Caco-2 (cell line): ENCODE measurements around the gene THG1L. TPM values are rescaled to one million over a fixed set of nuclear protein-coding genes. Genes with fewer than 3 reads are reported as not detected.
"Not testable (repeated sequence)": the region's sequence is repeated elsewhere in the genome, so short reads cannot be mapped to it uniquely, and the experiment has no call there.

Experiments used
- BruUV-seq: library from RNA; stranded (reverse); fragments of 400-500 nt; replicated peaks from 2 replicates; lab custom pipeline; 2021; lab: Mats Ljungman, UMichigan
- CTCF ChIA-PET: fragments of 300-600 bp; sonication (Branson Sonifier 250); formaldehyde crosslinking; loops from one replicate; lab custom pipeline; 2022; ENCODE audit warnings: antibody characterized with exemption; lab: Charles Lee
- POLR2A ChIA-PET: fragments of 300-600 bp; sonication (Branson Sonifier 250); formaldehyde crosslinking; loops from one replicate; lab custom pipeline; 2022; ENCODE audit warnings: antibody characterized with exemption; lab: Charles Lee
- DNase-seq, 2 experiments: peaks; one replicate each; pipeline versions ENCODE4 v3.0.0 to v3.0.0-alpha.2; 2020 to 2022
- H3K27me3 ChIP-seq: replicated peaks from 2 replicates; pipeline ENCODE4 v1.6.0; 2011; ENCODE audit warnings: low read length; ENCODE audit not compliant: control insufficient read depth, insufficient read depth
- H3K36me3 ChIP-seq: 2 replicates; pipeline ENCODE4 v1.5.1; 2011; ENCODE audit warnings: low read length; ENCODE audit not compliant: control insufficient read depth, insufficient read depth
- H3K4me1 ChIP-seq: fragments of 250-450 bp; sonication (Bioruptor Pico); 2 replicates; pipeline ENCODE4 v1.5.1; 2020; ENCODE audit warnings: mild to moderate bottlenecking
- H3K4me3 ChIP-seq: 2 replicates; pipeline ENCODE4 v1.5.1; 2011; ENCODE audit warnings: low read depth, mild to moderate bottlenecking, control low read depth, low read length
- H3K9me3 ChIP-seq: fragments of 250-450 bp; sonication (Bioruptor Pico); 2 replicates; pipeline ENCODE4 v1.5.1; 2020; ENCODE audit warnings: mild to moderate bottlenecking, moderate library complexity
- H3K27ac Mint-ChIP-seq: one replicate; pipeline ENCODE4 v1.8.0; 2022; ENCODE audit warnings: mixed read lengths; ENCODE audit not compliant: unreplicated experiment
- H3K27me3 Mint-ChIP-seq: one replicate; pipeline ENCODE4 v1.8.0; 2022; ENCODE audit warnings: mixed read lengths; ENCODE audit not compliant: insufficient read depth, unreplicated experiment
- H3K36me3 Mint-ChIP-seq: one replicate; pipeline ENCODE4 v1.8.0; 2022; ENCODE audit warnings: mild to moderate bottlenecking, mixed read lengths; ENCODE audit not compliant: insufficient read depth, unreplicated experiment
- H3K4me1 Mint-ChIP-seq: one replicate; pipeline ENCODE4 v1.8.0; 2022; ENCODE audit warnings: low read depth, mixed read lengths; ENCODE audit not compliant: unreplicated experiment
- H3K4me3 Mint-ChIP-seq: one replicate; pipeline ENCODE4 v1.8.0; 2022; ENCODE audit warnings: mild to moderate bottlenecking, moderate library complexity, mixed read lengths; ENCODE audit not compliant: unreplicated experiment
- H3K9me3 Mint-ChIP-seq: one replicate; pipeline ENCODE4 v1.8.0; 2022; ENCODE audit warnings: mixed read lengths; ENCODE audit not compliant: unreplicated experiment
- intact Hi-C: fragments of 100-400 bp; cut with micrococcal nuclease; formaldehyde crosslinking; loops from one replicate; pipeline ENCODE4 v1.10.0; 2022; ENCODE audit not compliant: unreplicated experiment
- total RNA-seq: library from RNA; stranded (reverse); gene quantifications from 2 replicates; pipeline ENCODE4 v1.2.3, GENCODE V29; 2022
- TF ChIP-seq, protein P1 (sequence below), 2 experiments: fragments of 200-600 bp in 1 of 2; IDR thresholded peaks; 1 replicate in 1 of 2; 2 replicates in 1 of 2; pipeline versions ENCODE4 v1.5.1 to v1.8.0; 2011 to 2022; ENCODE audit warnings: antibody characterized with exemption in 1 of 2, control low read depth in 1 of 2, inconsistent platforms in 1 of 2, low read depth in 1 of 2, low read length in 1 of 2, mild to moderate bottlenecking in 1 of 2, moderate library complexity in 1 of 2; ENCODE audit not compliant: insufficient read depth in 1 of 2, severe bottlenecking in 1 of 2, unreplicated experiment in 1 of 2

THG1L gene
- total RNA-seq, 1 experiment from 2014 or later, result 19.8 TPM

- Mint-ChIP-seq H3K36me3 (no peaks in the 10 kb centered on the region), H3K27ac (no peak overlapping the region), H3K4me3 (no peak overlapping the region), H3K9me3 (no peaks in the 10 kb centered on the region), H3K4me1 (no peaks in the 10 kb centered on the region), H3K27me3 (no peaks in the 10 kb centered on the region)
- no peaks in the 10 kb centered on the region for H3K9me3 ChIP-seq
- no peaks in the 10 kb centered on the region for H3K27me3 ChIP-seq
- H3K4me3 ChIP-seq, result no peak overlapping the region
- TF ChIP-seq, protein P1, sequence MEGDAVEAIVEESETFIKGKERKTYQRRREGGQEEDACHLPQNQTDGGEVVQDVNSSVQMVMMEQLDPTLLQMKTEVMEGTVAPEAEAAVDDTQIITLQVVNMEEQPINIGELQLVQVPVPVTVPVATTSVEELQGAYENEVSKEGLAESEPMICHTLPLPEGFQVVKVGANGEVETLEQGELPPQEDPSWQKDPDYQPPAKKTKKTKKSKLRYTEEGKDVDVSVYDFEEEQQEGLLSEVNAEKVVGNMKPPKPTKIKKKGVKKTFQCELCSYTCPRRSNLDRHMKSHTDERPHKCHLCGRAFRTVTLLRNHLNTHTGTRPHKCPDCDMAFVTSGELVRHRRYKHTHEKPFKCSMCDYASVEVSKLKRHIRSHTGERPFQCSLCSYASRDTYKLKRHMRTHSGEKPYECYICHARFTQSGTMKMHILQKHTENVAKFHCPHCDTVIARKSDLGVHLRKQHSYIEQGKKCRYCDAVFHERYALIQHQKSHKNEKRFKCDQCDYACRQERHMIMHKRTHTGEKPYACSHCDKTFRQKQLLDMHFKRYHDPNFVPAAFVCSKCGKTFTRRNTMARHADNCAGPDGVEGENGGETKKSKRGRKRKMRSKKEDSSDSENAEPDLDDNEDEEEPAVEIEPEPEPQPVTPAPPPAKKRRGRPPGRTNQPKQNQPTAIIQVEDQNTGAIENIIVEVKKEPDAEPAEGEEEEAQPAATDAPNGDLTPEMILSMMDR (IDR thresholded peaks at IDR 0.05; ENCODE audit: insufficient read depth in 1 of 2, low read depth in 1 of 2, low read length in 1 of 2, severe bottlenecking in 1 of 2, unreplicated experiment in 1 of 2), result no peak
- POLR2A ChIA-PET, result interaction anchor here (1.1 to 1.4 kb wide), 2 partner anchors 12 to 68 kb away, joined by 3 read pairs; partner anchors contain the start of gene THG1L
- BruUV-seq, result no TSS peak
- intact Hi-C loops, result no loop called here
- CTCF ChIA-PET, result interaction anchor here (0.7 to 1.6 kb wide), 5 partner anchors 25 to 391 kb away, joined by 4 to 11 read pairs (median 5); no protein-coding TSS in a partner anchor
- DNase-seq, result no peak
- H3K4me1 ChIP-seq, result no peaks in the 10 kb centered on the region
- no peaks in the 10 kb centered on the region for H3K36me3 ChIP-seq
Observed at GRCh38 chr5:157719245-157719644, 12.0 kb upstream of the THG1L start.

GRCh38 chr5:157721159-157721558 is 10.1 kb upstream of the THG1L start:
- Mint-ChIP-seq H3K36me3 (no peaks in the 10 kb centered on the region), H3K4me1 (no peaks in the 10 kb centered on the region), H3K4me3 (no peak overlapping the region), H3K9me3 (peaks cover 7% of the 10 kb centered on the region), H3K27ac (no peak overlapping the region), H3K27me3 (no peaks in the 10 kb centered on the region)
- H3K9me3 ChIP-seq, result no peaks in the 10 kb centered on the region
- POLR2A ChIA-PET, result no interaction called here
- H3K27me3 ChIP-seq, result no peaks in the 10 kb centered on the region
- CTCF ChIA-PET, result interaction anchor here (0.6 kb wide), 1 partner anchor 21 kb away, joined by 3 read pairs; no protein-coding TSS in a partner anchor
- DNase-seq, result no peak
- TF ChIP-seq, protein P1 (IDR thresholded peaks at IDR 0.05; ENCODE audit: insufficient read depth in 1 of 2, low read depth in 1 of 2, low read length in 1 of 2, severe bottlenecking in 1 of 2, unreplicated experiment in 1 of 2), result no peak
- intact Hi-C loops, result no loop called here
- no peak overlapping the region for H3K4me3 ChIP-seq
- no peaks in the 10 kb centered on the region for H3K36me3 ChIP-seq
- no TSS peak for BruUV-seq
- H3K4me1 ChIP-seq, result no peaks in the 10 kb centered on the region

DNA sequence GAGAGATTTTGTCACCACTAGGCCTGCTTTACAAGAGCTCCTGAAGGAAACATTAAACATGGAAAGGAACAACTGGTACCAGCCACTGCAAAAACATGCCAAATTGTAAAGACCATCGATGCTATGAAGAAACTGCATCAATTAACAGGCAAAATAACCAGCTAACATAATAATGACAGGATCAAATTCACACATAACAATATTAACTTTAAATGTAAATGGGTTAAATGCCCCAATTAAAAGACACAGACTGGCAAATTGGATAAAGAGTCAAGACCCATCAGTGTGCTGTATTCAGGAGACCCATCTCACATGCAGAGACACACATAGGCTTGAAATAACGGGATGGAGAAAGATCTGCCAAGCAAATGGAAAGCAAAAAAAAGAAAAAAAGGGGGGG is 8.3 kb upstream of the THG1L start:
- H3K4me3 Mint-ChIP-seq, POLR2A ChIA-PET, DNase-seq, BruUV-seq, H3K36me3 ChIP-seq, H3K4me1 ChIP-seq, H3K9me3 Mint-ChIP-seq, H3K27me3 Mint-ChIP-seq, H3K4me1 Mint-ChIP-seq, H3K36me3 Mint-ChIP-seq, H3K4me3 ChIP-seq, intact Hi-C loops, CTCF ChIA-PET, H3K27ac Mint-ChIP-seq, H3K27me3 ChIP-seq, H3K9me3 ChIP-seq: not testable (repeated sequence)

DNA sequence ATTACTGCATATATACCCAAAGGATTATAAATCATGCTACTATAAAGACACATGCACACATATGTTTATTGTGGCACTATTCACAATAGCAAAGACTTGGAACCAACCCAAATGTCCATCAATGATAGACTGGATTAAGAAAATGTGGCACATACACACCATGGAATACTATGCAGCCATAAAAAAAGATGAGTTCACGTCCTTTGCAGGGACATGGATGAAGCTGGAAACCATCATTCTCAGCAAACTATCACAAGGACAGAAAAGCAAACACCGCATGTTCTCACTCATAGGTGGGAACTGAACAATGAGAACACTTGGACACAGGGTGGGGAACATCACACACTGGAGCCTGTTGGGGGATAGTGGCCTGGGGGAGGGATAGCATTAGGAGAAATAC is 4.6 kb upstream of the THG1L start:
- H3K36me3 ChIP-seq, BruUV-seq, H3K27me3 ChIP-seq, CTCF ChIA-PET, H3K9me3 Mint-ChIP-seq, H3K4me1 Mint-ChIP-seq, H3K9me3 ChIP-seq, H3K4me3 ChIP-seq, H3K27ac Mint-ChIP-seq, H3K27me3 Mint-ChIP-seq, H3K36me3 Mint-ChIP-seq, POLR2A ChIA-PET, DNase-seq, H3K4me3 Mint-ChIP-seq, intact Hi-C loops, H3K4me1 ChIP-seq: not testable (repeated sequence)

GRCh38 chr5:157727858-157728257 is 3.4 kb upstream of the THG1L start:
- H3K27me3 Mint-ChIP-seq, H3K9me3 ChIP-seq, POLR2A ChIA-PET, DNase-seq, H3K9me3 Mint-ChIP-seq, intact Hi-C loops, H3K36me3 ChIP-seq, H3K27me3 ChIP-seq, H3K27ac Mint-ChIP-seq, H3K4me1 ChIP-seq, CTCF ChIA-PET, H3K4me3 Mint-ChIP-seq, H3K4me3 ChIP-seq, H3K4me1 Mint-ChIP-seq, H3K36me3 Mint-ChIP-seq, BruUV-seq: not testable (repeated sequence)
